Progenitor cell of endocrine pancreas (in vitro differentiated cells): ENCODE results near the gene DOCK9. TPM values are rescaled to one million over a fixed set of nuclear protein-coding genes. Genes with fewer than 3 reads are reported as not detected.

Experiments
- DNase-seq: peaks from one replicate; pipeline ENCODE4 v3.0.0; 2021; ENCODE audit warnings: low spot score; ENCODE audit not compliant: unreplicated experiment
- H3K27ac Mint-ChIP-seq: 2 replicates; pipeline ENCODE4 v1.8.0; 2021; ENCODE audit warnings: mild to moderate bottlenecking, moderate library complexity, mixed read lengths
- H3K27me3 Mint-ChIP-seq: 2 replicates; pipeline ENCODE4 v1.8.0; 2021; ENCODE audit warnings: mixed read lengths
- H3K36me3 Mint-ChIP-seq: 2 replicates; pipeline ENCODE4 v1.8.0; 2022; ENCODE audit warnings: mixed read lengths; ENCODE audit not compliant: insufficient read depth
- H3K4me1 Mint-ChIP-seq: 2 replicates; pipeline ENCODE4 v1.8.0; 2021; ENCODE audit warnings: low read depth, mixed read lengths
- H3K4me3 Mint-ChIP-seq: 2 replicates; pipeline ENCODE4 v1.8.0; 2021; ENCODE audit warnings: low read depth, mild to moderate bottlenecking, moderate library complexity, mixed read lengths
- H3K9me3 Mint-ChIP-seq: 2 replicates; pipeline ENCODE4 v1.8.0; 2021; ENCODE audit warnings: low read depth, mixed read lengths
- CTCF ChIP-seq: fragments of 200-600 bp; sonication (generic); IDR thresholded peaks from one replicate; pipeline ENCODE4 v1.5.0; 2021; ENCODE audit warnings: antibody characterized with exemption, mild to moderate bottlenecking; ENCODE audit not compliant: unreplicated experiment
- long read RNA-seq: library from polyadenylated mRNA; unstranded; transcript quantifications from one replicate; pipeline ENCODE4 v2.0.0, GENCODE V29; 2020
- total RNA-seq: library from RNA; stranded (reverse); gene quantifications from 2 replicates; pipeline ENCODE4 v1.2.1, GENCODE V29; 2021

The DOCK9 gene
- total RNA-seq = 27.9 and 35.7 TPM in 2 replicates
- long read RNA-seq, partial matches to known transcripts = 10 of 15 reads
- long read RNA-seq, other reads (novel, unspliced or antisense) = 5 of 15 reads

- Mint-ChIP-seq H3K27ac (peak within 1 kb of the TSS; percentile 88), H3K9me3 (no peaks in the 10 kb centered on the region), H3K4me3 (peak within 1 kb of the TSS; percentile 59), H3K36me3 (no peaks in the 10 kb centered on the region), H3K4me1 (peaks cover 44% of the 10 kb centered on the region), H3K27me3 (peaks cover 7% of the 10 kb centered on the region)
- peak; percentile 30 for DNase-seq
- TF ChIP-seq CTCF = no peak
Observed at GRCh38 chr13:98977568-98978265, at the start of gene DOCK9. Gene DOCK9 (minus strand): TSS chr13:98978064. CDS start chr13:98977909, 155 bp downstream.

- Mint-ChIP-seq H3K27ac (no peak overlapping the region), H3K4me1 (no peaks in the 10 kb centered on the region), H3K27me3 (no peaks in the 10 kb centered on the region), H3K4me3 (no peak overlapping the region), H3K9me3 (peaks cover 8% of the 10 kb centered on the region), H3K36me3 (no peaks in the 10 kb centered on the region)
- TF ChIP-seq CTCF = no peak
- no peak for DNase-seq
Observed at GRCh38 chr13:99027260-99027659, 49.4 kb upstream of the DOCK9 start.

GRCh38 chr13:99022941-99023340, 45.1 kb upstream of the DOCK9 start:
- H3K27me3 Mint-ChIP-seq = no peaks in the 10 kb centered on the region
- no peak for DNase-seq
- no peak overlapping the region for H3K4me3 Mint-ChIP-seq
- H3K9me3 Mint-ChIP-seq = no peaks in the 10 kb centered on the region
- no peak for TF ChIP-seq CTCF
- no peak overlapping the region for H3K27ac Mint-ChIP-seq
- no peaks in the 10 kb centered on the region for H3K36me3 Mint-ChIP-seq
- H3K4me1 Mint-ChIP-seq = no peaks in the 10 kb centered on the region

- Mint-ChIP-seq H3K9me3 (no peaks in the 10 kb centered on the region), H3K27me3 (peaks cover 2% of the 10 kb centered on the region), H3K36me3 (no peaks in the 10 kb centered on the region), H3K4me1 (no peaks in the 10 kb centered on the region), H3K27ac (no peak overlapping the region), H3K4me3 (no peak overlapping the region)
- DNase-seq = no peak
- no peak for TF ChIP-seq CTCF
Observed at GRCh38 chr13:99018418-99019180, 40.7 kb upstream of the DOCK9 start.

- Mint-ChIP-seq H3K4me1 (no peaks in the 10 kb centered on the region), H3K9me3 (no peaks in the 10 kb centered on the region), H3K27me3 (peaks cover 4% of the 10 kb centered on the region), H3K36me3 (no peaks in the 10 kb centered on the region), H3K4me3 (no peak overlapping the region), H3K27ac (no peak overlapping the region)
- DNase-seq = no peak
- no peak for TF ChIP-seq CTCF
Observed at GRCh38 chr13:99015606-99016490, 38.0 kb upstream of the DOCK9 start.
